ENCODE results near the gene RPS26. TPM values are rescaled to one million over a fixed set of nuclear protein-coding genes. Genes with fewer than 3 reads are reported as not detected.
A peak's percentile ranks its signal among the peaks of the same experiment; 100 is the strongest.

Gene RPS26
- total RNA-seq, 1 donor from 2014 or later, result 36.5 TPM

- H3K27me3 ChIP-seq (ENCODE audit: control insufficient read depth in 3 of 3, insufficient read depth in 3 of 3, low read length in 3 of 3), result no peaks in the 10 kb centered on the region
- no peaks in the 10 kb centered on the region for H3K9me3 ChIP-seq (ENCODE audit: control insufficient read depth in 3 of 3, low read length in 3 of 3)
- peaks cover 4 to 17% (median 6%) of the 10 kb centered on the region in 3 donors for H3K36me3 ChIP-seq (ENCODE audit: control insufficient read depth in 3 of 3, insufficient read depth in 3 of 3, low read length in 3 of 3)
- H3K9ac ChIP-seq (ENCODE audit: low read depth in 1 of 3, low read length in 3 of 3), result no peak overlapping the region
- no peak overlapping the region for H3K27ac ChIP-seq (ENCODE audit: low read depth, low read length)
- H3K4me3 ChIP-seq (ENCODE audit: low read length in 3 of 3), result no peak overlapping the region
- H3K4me1 ChIP-seq (ENCODE audit: control insufficient read depth in 3 of 3, insufficient read depth in 3 of 3, low read length in 3 of 3), result no peaks in the 10 kb centered on the region
Observed at GRCh38 chr12:56018356-56018755, 23.4 kb upstream of the RPS26 start.

- no peaks in the 10 kb centered on the region for H3K27me3 ChIP-seq (ENCODE audit: control insufficient read depth in 3 of 3, insufficient read depth in 3 of 3, low read length in 3 of 3)
- H3K4me1 ChIP-seq (ENCODE audit: control insufficient read depth in 3 of 3, insufficient read depth in 3 of 3, low read length in 3 of 3), result no peaks in the 10 kb centered on the region
- H3K4me3 ChIP-seq (ENCODE audit: low read length in 3 of 3), result peak within 1 kb of the TSS; percentile 26 to 38 (median 35)
- peak within 1 kb of the TSS in 2 of 3 donors; percentile 8 to 40 for H3K9ac ChIP-seq (ENCODE audit: low read depth in 1 of 3, low read length in 3 of 3)
- H3K9me3 ChIP-seq (ENCODE audit: control insufficient read depth in 3 of 3, low read length in 3 of 3), result no peaks in the 10 kb centered on the region
- peak within 1 kb of the TSS; percentile 30 for H3K27ac ChIP-seq (ENCODE audit: low read depth, low read length)
- peaks cover 4 to 23% (median 13%) of the 10 kb centered on the region in 3 donors for H3K36me3 ChIP-seq (ENCODE audit: control insufficient read depth in 3 of 3, insufficient read depth in 3 of 3, low read length in 3 of 3)
Observed at GRCh38 chr12:56020423-56021184, 21.1 kb upstream of the RPS26 start, which contains the start of gene IKZF4. Gene IKZF4, plus strand, starts transcription at chr12:56021043. Its CDS starts 451 bp downstream, at chr12:56021494.

- no peaks in the 10 kb centered on the region for H3K9me3 ChIP-seq (ENCODE audit: control insufficient read depth in 3 of 3, low read length in 3 of 3)
- no peak overlapping the region for H3K27ac ChIP-seq (ENCODE audit: low read depth, low read length)
- peaks cover 7 to 28% (median 18%) of the 10 kb centered on the region in 3 donors for H3K36me3 ChIP-seq (ENCODE audit: control insufficient read depth in 3 of 3, insufficient read depth in 3 of 3, low read length in 3 of 3)
- no peaks in the 10 kb centered on the region for H3K27me3 ChIP-seq (ENCODE audit: control insufficient read depth in 3 of 3, insufficient read depth in 3 of 3, low read length in 3 of 3)
- no peaks in the 10 kb centered on the region for H3K4me1 ChIP-seq (ENCODE audit: control insufficient read depth in 3 of 3, insufficient read depth in 3 of 3, low read length in 3 of 3)
- no peak overlapping the region for H3K9ac ChIP-seq (ENCODE audit: low read depth in 1 of 3, low read length in 3 of 3)
- no peak overlapping the region for H3K4me3 ChIP-seq (ENCODE audit: low read length in 3 of 3)
Observed at GRCh38 chr12:56021889-56022497, 19.7 kb upstream of the RPS26 start.

GRCh38 chr12:56028511-56029165, 13.1 kb upstream of the RPS26 start:
- Histone ChIP-seq H3K27me3 (ENCODE audit: control insufficient read depth in 3 of 3, insufficient read depth in 3 of 3, low read length in 3 of 3) (no peaks in the 10 kb centered on the region), H3K36me3 (ENCODE audit: control insufficient read depth in 3 of 3, insufficient read depth in 3 of 3, low read length in 3 of 3) (peaks cover 26 to 48% (median 38%) of the 10 kb centered on the region in 3 donors), H3K9ac (ENCODE audit: low read depth in 1 of 3, low read length in 3 of 3) (no peak overlapping the region), H3K27ac (ENCODE audit: low read depth, low read length) (no peak overlapping the region), H3K4me3 (ENCODE audit: low read length in 3 of 3) (no peak overlapping the region), H3K4me1 (ENCODE audit: control insufficient read depth in 3 of 3, insufficient read depth in 3 of 3, low read length in 3 of 3) (no peaks in the 10 kb centered on the region), H3K9me3 (ENCODE audit: control insufficient read depth in 3 of 3, low read length in 3 of 3) (no peaks in the 10 kb centered on the region)

GRCh38 chr12:56029166-56029519, 12.6 kb upstream of the RPS26 start:
- H3K9ac ChIP-seq (ENCODE audit: low read depth in 1 of 3, low read length in 3 of 3), result no peak overlapping the region
- H3K36me3 ChIP-seq (ENCODE audit: control insufficient read depth in 3 of 3, insufficient read depth in 3 of 3, low read length in 3 of 3), result peaks cover 26 to 49% (median 38%) of the 10 kb centered on the region in 3 donors

GRCh38 chr12:56029666-56030293, 11.9 kb upstream of the RPS26 start:
- H3K4me1 ChIP-seq (ENCODE audit: control insufficient read depth in 3 of 3, insufficient read depth in 3 of 3, low read length in 3 of 3), result no peaks in the 10 kb centered on the region
- H3K27ac ChIP-seq (ENCODE audit: low read depth, low read length), result no peak overlapping the region
- H3K36me3 ChIP-seq (ENCODE audit: control insufficient read depth in 3 of 3, insufficient read depth in 3 of 3, low read length in 3 of 3), result peaks cover 31 to 54% (median 41%) of the 10 kb centered on the region in 3 donors
- no peaks in the 10 kb centered on the region for H3K27me3 ChIP-seq (ENCODE audit: control insufficient read depth in 3 of 3, insufficient read depth in 3 of 3, low read length in 3 of 3)
- H3K9ac ChIP-seq (ENCODE audit: low read depth in 1 of 3, low read length in 3 of 3), result no peak overlapping the region
- H3K4me3 ChIP-seq (ENCODE audit: low read length in 3 of 3), result no peak overlapping the region
- H3K9me3 ChIP-seq (ENCODE audit: control insufficient read depth in 3 of 3, low read length in 3 of 3), result no peaks in the 10 kb centered on the region

More at GRCh38 chr12:56029166-56029519, 12.6 kb upstream of the RPS26 start:
- no peak overlapping the region for H3K4me3 ChIP-seq (ENCODE audit: low read length in 3 of 3)
- H3K9me3 ChIP-seq (ENCODE audit: control insufficient read depth in 3 of 3, low read length in 3 of 3), result no peaks in the 10 kb centered on the region
- no peaks in the 10 kb centered on the region for H3K4me1 ChIP-seq (ENCODE audit: control insufficient read depth in 3 of 3, insufficient read depth in 3 of 3, low read length in 3 of 3)
- no peaks in the 10 kb centered on the region for H3K27me3 ChIP-seq (ENCODE audit: control insufficient read depth in 3 of 3, insufficient read depth in 3 of 3, low read length in 3 of 3)
- H3K27ac ChIP-seq (ENCODE audit: low read depth, low read length), result no peak overlapping the region

GRCh38 chr12:56031987-56032386, 9.7 kb upstream of the RPS26 start:
- no peaks in the 10 kb centered on the region for H3K4me1 ChIP-seq (ENCODE audit: control insufficient read depth in 3 of 3, insufficient read depth in 3 of 3, low read length in 3 of 3)
- H3K9me3 ChIP-seq (ENCODE audit: control insufficient read depth in 3 of 3, low read length in 3 of 3), result no peaks in the 10 kb centered on the region
- no peaks in the 10 kb centered on the region for H3K27me3 ChIP-seq (ENCODE audit: control insufficient read depth in 3 of 3, insufficient read depth in 3 of 3, low read length in 3 of 3)
- no peak overlapping the region for H3K9ac ChIP-seq (ENCODE audit: low read depth in 1 of 3, low read length in 3 of 3)
- peaks cover 34 to 61% (median 43%) of the 10 kb centered on the region in 3 donors for H3K36me3 ChIP-seq (ENCODE audit: control insufficient read depth in 3 of 3, insufficient read depth in 3 of 3, low read length in 3 of 3)
- H3K27ac ChIP-seq (ENCODE audit: low read depth, low read length), result no peak overlapping the region
- H3K4me3 ChIP-seq (ENCODE audit: low read length in 3 of 3), result no peak overlapping the region

- Histone ChIP-seq H3K9me3 (ENCODE audit: control insufficient read depth in 3 of 3, low read length in 3 of 3) (no peaks in the 10 kb centered on the region), H3K4me1 (ENCODE audit: control insufficient read depth in 3 of 3, insufficient read depth in 3 of 3, low read length in 3 of 3) (peaks cover 0 to 5% (median 0%) of the 10 kb centered on the region in 3 donors), H3K4me3 (ENCODE audit: low read length in 3 of 3) (no peak overlapping the region), H3K27me3 (ENCODE audit: control insufficient read depth in 3 of 3, insufficient read depth in 3 of 3, low read length in 3 of 3) (no peaks in the 10 kb centered on the region), H3K27ac (ENCODE audit: low read depth, low read length) (no peak overlapping the region), H3K36me3 (ENCODE audit: control insufficient read depth in 3 of 3, insufficient read depth in 3 of 3, low read length in 3 of 3) (peaks cover 30 to 44% (median 34%) of the 10 kb centered on the region in 3 donors), H3K9ac (ENCODE audit: low read depth in 1 of 3, low read length in 3 of 3) (no peak overlapping the region)
Observed at GRCh38 chr12:56034586-56035332, 7.0 kb upstream of the RPS26 start.

GRCh38 chr12:56037161-56037560, 4.6 kb upstream of the RPS26 start:
- Histone ChIP-seq H3K27me3 (ENCODE audit: control insufficient read depth in 3 of 3, insufficient read depth in 3 of 3, low read length in 3 of 3) (no peaks in the 10 kb centered on the region), H3K36me3 (ENCODE audit: control insufficient read depth in 3 of 3, insufficient read depth in 3 of 3, low read length in 3 of 3) (peaks cover 27 to 39% (median 32%) of the 10 kb centered on the region in 3 donors), H3K9me3 (ENCODE audit: control insufficient read depth in 3 of 3, low read length in 3 of 3) (no peaks in the 10 kb centered on the region), H3K4me1 (ENCODE audit: control insufficient read depth in 3 of 3, insufficient read depth in 3 of 3, low read length in 3 of 3) (peaks cover 3 to 5% (median 4%) of the 10 kb centered on the region in 3 donors), H3K27ac (ENCODE audit: low read depth, low read length) (no peak overlapping the region), H3K4me3 (ENCODE audit: low read length in 3 of 3) (no peak overlapping the region), H3K9ac (ENCODE audit: low read depth in 1 of 3, low read length in 3 of 3) (no peak overlapping the region)
